K562 (cell line): ENCODE results near the gene GPSM3. TPM values are rescaled to one million over a fixed set of nuclear protein-coding genes. Genes with fewer than 3 reads are reported as not detected.

ENCODE experiments used
- CHD4 ChIP-seq: fragments of 200-600 bp; sonication (generic); IDR thresholded peaks from 3 replicates; pipeline ENCODE4 v1.6.1; 2012; ENCODE audit warnings: low read depth, mild to moderate bottlenecking, mixed read lengths, low read length, inconsistent platforms; ENCODE audit not compliant: insufficient read depth, insufficient replicate concordance, poor library complexity, severe bottlenecking
- ETV1 ChIP-seq: fragments of 450-650 bp; conservative IDR thresholded peaks from 2 replicates; pipeline ENCODE4 v1.6.1; 2016; ENCODE audit warnings: missing genetic modification characterization, control low read depth, low read depth, missing compliant biosample characterization
- JUN ChIP-seq, 2 experiments: sonication (generic) in 1 of 2; formaldehyde crosslinking in 1 of 2; IDR thresholded peaks; 2 replicates each; pipeline versions ENCODE4 v1.6.1 to v1.8.0; 2012 to 2022; ENCODE audit warnings: borderline replicate concordance in 2 of 2, mild to moderate bottlenecking in 2 of 2, improper control_type of control experiment in 1 of 2, low read depth in 1 of 2, low read length in 1 of 2, missing genetic modification reagents in 1 of 2
- TAF9B ChIP-seq: fragments of 450-650 bp; IDR thresholded peaks from 2 replicates; pipeline ENCODE4 v1.6.1; 2018; ENCODE audit warnings: mild to moderate bottlenecking; ENCODE audit not compliant: partially characterized antibody
- ZBTB7A ChIP-seq: IDR thresholded peaks from 2 replicates; pipeline ENCODE4 v1.6.1; 2011; ENCODE audit warnings: low read depth, mild to moderate bottlenecking, low read length, moderate library complexity, borderline replicate concordance; ENCODE audit not compliant: control insufficient read depth
- ZNF239 ChIP-seq: fragments of 250-450 bp; sonication (Bioruptor Pico); IDR thresholded peaks from 2 replicates; pipeline ENCODE4 v1.4.0; 2020; ENCODE audit warnings: mild to moderate bottlenecking
- ZNF707 ChIP-seq: fragments of 250-450 bp; sonication (Bioruptor Pico); conservative IDR thresholded peaks from 2 replicates; pipeline ENCODE4 v1.8.0; 2022; ENCODE audit warnings: inconsistent platforms, mild to moderate bottlenecking, moderate library complexity
- polyA plus RNA-seq, 8 experiments: library from polyadenylated mRNA; depleted of rRNA in 4 of 8; stranded (reverse) in 5 of 8; unstranded in 3 of 8; fragments of >200 nt; fragmentation: Nextera tagmentation in 2 of 8; fragmentation: Illumina TruSeq in 1 of 8; extraction: Ambion mirVana in 2 of 8; extraction: Trizol in 1 of 8; gene quantifications; 2 replicates each; pipeline versions ENCODE4 v1.2.1 to v1.2.3, GENCODE V29; 2011 to 2014; ENCODE audit warnings: inconsistent platforms in 1 of 8, missing spikeins in 1 of 8
- total RNA-seq, 7 experiments: library from RNA; depleted of rRNA in 6 of 7; stranded (reverse); fragments of >200 nt in 6 of 7; fragmentation: Illumina TruSeq in 2 of 7; extraction: Trizol in 2 of 7; gene quantifications; 2 replicates each; pipeline versions ENCODE4 v1.2.1 to v1.2.3, GENCODE V29; 2011 to 2021; ENCODE audit warnings: low replicate concordance in 1 of 7
- TF ChIP-seq, protein P1 (sequence below), 3 experiments: fragments of 200-800 bp in 1 of 3; fragments of 250-450 bp in 1 of 3; fragments of 450-650 bp in 1 of 3; sonication (Bioruptor Pico) in 1 of 3; sonication (Bioruptor generic) in 1 of 3; formaldehyde crosslinking in 1 of 3; IDR thresholded peaks; 2 replicates each; pipeline versions ENCODE4 v1.6.1 to v1.8.0; 2016 to 2022; ENCODE audit warnings: mild to moderate bottlenecking in 2 of 3, missing genetic modification characterization in 2 of 3, missing compliant biosample characterization in 1 of 3, moderate library complexity in 1 of 3
- TF ChIP-seq, protein P2 (sequence below): fragments of 450-650 bp; IDR thresholded peaks from 2 replicates; pipeline ENCODE4 v1.6.1; 2016; ENCODE audit warnings: mild to moderate bottlenecking, moderate library complexity

Gene GPSM3
- total and polyA plus RNA-seq, 9 of the 15 experiments (the other 6 are each of a cell fraction or from before 2014, with no cell fraction given), result 5.3 to 42.6 (median 24.4) TPM

- TF ChIP-seq, protein P1, sequence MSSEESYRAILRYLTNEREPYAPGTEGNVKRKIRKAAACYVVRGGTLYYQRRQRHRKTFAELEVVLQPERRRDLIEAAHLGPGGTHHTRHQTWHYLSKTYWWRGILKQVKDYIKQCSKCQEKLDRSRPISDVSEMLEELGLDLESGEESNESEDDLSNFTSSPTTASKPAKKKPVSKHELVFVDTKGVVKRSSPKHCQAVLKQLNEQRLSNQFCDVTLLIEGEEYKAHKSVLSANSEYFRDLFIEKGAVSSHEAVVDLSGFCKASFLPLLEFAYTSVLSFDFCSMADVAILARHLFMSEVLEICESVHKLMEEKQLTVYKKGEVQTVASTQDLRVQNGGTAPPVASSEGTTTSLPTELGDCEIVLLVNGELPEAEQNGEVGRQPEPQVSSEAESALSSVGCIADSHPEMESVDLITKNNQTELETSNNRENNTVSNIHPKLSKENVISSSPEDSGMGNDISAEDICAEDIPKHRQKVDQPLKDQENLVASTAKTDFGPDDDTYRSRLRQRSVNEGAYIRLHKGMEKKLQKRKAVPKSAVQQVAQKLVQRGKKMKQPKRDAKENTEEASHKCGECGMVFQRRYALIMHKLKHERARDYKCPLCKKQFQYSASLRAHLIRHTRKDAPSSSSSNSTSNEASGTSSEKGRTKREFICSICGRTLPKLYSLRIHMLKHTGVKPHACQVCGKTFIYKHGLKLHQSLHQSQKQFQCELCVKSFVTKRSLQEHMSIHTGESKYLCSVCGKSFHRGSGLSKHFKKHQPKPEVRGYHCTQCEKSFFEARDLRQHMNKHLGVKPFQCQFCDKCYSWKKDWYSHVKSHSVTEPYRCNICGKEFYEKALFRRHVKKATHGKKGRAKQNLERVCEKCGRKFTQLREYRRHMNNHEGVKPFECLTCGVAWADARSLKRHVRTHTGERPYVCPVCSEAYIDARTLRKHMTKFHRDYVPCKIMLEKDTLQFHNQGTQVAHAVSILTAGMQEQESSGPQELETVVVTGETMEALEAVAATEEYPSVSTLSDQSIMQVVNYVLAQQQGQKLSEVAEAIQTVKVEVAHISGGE (CRISPR knock-in tag; IDR thresholded peaks at IDR 0.05), result no peak
- TF ChIP-seq CHD4 (no peak), ZNF707 (CRISPR knock-in tag) (peak; percentile 50; the same call in 1 of the 2 replicates), ETV1 (tag) (no peak), TAF9B (no peak), ZBTB7A (peak; percentile 70), ZNF239 (CRISPR knock-in tag) (peak; percentile 27; the same call in 1 of the 2 replicates), JUN (IDR thresholded peaks at IDR 0.05; ENCODE audit: borderline replicate concordance, low read depth, low read length) (no peak), JUN (CRISPR knock-in tag; IDR thresholded peaks at IDR 0.05; ENCODE audit: borderline replicate concordance) (no peak)
- TF ChIP-seq, protein P2, sequence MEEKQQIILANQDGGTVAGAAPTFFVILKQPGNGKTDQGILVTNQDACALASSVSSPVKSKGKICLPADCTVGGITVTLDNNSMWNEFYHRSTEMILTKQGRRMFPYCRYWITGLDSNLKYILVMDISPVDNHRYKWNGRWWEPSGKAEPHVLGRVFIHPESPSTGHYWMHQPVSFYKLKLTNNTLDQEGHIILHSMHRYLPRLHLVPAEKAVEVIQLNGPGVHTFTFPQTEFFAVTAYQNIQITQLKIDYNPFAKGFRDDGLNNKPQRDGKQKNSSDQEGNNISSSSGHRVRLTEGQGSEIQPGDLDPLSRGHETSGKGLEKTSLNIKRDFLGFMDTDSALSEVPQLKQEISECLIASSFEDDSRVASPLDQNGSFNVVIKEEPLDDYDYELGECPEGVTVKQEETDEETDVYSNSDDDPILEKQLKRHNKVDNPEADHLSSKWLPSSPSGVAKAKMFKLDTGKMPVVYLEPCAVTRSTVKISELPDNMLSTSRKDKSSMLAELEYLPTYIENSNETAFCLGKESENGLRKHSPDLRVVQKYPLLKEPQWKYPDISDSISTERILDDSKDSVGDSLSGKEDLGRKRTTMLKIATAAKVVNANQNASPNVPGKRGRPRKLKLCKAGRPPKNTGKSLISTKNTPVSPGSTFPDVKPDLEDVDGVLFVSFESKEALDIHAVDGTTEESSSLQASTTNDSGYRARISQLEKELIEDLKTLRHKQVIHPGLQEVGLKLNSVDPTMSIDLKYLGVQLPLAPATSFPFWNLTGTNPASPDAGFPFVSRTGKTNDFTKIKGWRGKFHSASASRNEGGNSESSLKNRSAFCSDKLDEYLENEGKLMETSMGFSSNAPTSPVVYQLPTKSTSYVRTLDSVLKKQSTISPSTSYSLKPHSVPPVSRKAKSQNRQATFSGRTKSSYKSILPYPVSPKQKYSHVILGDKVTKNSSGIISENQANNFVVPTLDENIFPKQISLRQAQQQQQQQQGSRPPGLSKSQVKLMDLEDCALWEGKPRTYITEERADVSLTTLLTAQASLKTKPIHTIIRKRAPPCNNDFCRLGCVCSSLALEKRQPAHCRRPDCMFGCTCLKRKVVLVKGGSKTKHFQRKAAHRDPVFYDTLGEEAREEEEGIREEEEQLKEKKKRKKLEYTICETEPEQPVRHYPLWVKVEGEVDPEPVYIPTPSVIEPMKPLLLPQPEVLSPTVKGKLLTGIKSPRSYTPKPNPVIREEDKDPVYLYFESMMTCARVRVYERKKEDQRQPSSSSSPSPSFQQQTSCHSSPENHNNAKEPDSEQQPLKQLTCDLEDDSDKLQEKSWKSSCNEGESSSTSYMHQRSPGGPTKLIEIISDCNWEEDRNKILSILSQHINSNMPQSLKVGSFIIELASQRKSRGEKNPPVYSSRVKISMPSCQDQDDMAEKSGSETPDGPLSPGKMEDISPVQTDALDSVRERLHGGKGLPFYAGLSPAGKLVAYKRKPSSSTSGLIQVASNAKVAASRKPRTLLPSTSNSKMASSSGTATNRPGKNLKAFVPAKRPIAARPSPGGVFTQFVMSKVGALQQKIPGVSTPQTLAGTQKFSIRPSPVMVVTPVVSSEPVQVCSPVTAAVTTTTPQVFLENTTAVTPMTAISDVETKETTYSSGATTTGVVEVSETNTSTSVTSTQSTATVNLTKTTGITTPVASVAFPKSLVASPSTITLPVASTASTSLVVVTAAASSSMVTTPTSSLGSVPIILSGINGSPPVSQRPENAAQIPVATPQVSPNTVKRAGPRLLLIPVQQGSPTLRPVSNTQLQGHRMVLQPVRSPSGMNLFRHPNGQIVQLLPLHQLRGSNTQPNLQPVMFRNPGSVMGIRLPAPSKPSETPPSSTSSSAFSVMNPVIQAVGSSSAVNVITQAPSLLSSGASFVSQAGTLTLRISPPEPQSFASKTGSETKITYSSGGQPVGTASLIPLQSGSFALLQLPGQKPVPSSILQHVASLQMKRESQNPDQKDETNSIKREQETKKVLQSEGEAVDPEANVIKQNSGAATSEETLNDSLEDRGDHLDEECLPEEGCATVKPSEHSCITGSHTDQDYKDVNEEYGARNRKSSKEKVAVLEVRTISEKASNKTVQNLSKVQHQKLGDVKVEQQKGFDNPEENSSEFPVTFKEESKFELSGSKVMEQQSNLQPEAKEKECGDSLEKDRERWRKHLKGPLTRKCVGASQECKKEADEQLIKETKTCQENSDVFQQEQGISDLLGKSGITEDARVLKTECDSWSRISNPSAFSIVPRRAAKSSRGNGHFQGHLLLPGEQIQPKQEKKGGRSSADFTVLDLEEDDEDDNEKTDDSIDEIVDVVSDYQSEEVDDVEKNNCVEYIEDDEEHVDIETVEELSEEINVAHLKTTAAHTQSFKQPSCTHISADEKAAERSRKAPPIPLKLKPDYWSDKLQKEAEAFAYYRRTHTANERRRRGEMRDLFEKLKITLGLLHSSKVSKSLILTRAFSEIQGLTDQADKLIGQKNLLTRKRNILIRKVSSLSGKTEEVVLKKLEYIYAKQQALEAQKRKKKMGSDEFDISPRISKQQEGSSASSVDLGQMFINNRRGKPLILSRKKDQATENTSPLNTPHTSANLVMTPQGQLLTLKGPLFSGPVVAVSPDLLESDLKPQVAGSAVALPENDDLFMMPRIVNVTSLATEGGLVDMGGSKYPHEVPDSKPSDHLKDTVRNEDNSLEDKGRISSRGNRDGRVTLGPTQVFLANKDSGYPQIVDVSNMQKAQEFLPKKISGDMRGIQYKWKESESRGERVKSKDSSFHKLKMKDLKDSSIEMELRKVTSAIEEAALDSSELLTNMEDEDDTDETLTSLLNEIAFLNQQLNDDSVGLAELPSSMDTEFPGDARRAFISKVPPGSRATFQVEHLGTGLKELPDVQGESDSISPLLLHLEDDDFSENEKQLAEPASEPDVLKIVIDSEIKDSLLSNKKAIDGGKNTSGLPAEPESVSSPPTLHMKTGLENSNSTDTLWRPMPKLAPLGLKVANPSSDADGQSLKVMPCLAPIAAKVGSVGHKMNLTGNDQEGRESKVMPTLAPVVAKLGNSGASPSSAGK, result no peak
Observed at GRCh38 chr6:32177183-32177787, 15.2 kb downstream of the GPSM3 start (continued).
